Osteocyte (in vitro differentiated cells): ENCODE results near the gene PTPN14. TPM values are rescaled to one million over a fixed set of nuclear protein-coding genes. Genes with fewer than 3 reads are reported as not detected.
A peak's percentile ranks its signal among the peaks of the same experiment; 100 is the strongest.

Source experiments
- DNase-seq: peaks from one replicate; pipeline ENCODE4 v3.0.0; 2021; ENCODE audit warnings: mixed read lengths; ENCODE audit not compliant: unreplicated experiment; ENCODE audit errors: extremely low spot score
- H3K27ac Mint-ChIP-seq: one replicate; pipeline ENCODE4 v1.8.0; 2021; ENCODE audit warnings: mild to moderate bottlenecking, mixed read lengths; ENCODE audit not compliant: unreplicated experiment
- H3K27me3 Mint-ChIP-seq: one replicate; pipeline ENCODE4 v1.8.0; 2021; ENCODE audit warnings: mixed read lengths; ENCODE audit not compliant: unreplicated experiment
- H3K36me3 Mint-ChIP-seq: one replicate; pipeline ENCODE4 v1.8.0; 2021; ENCODE audit warnings: mixed read lengths; ENCODE audit not compliant: unreplicated experiment
- H3K4me1 Mint-ChIP-seq: one replicate; pipeline ENCODE4 v1.8.0; 2021; ENCODE audit warnings: mixed read lengths; ENCODE audit not compliant: unreplicated experiment
- H3K4me3 Mint-ChIP-seq: one replicate; pipeline ENCODE4 v1.8.0; 2021; ENCODE audit warnings: mild to moderate bottlenecking, moderate library complexity, mixed read lengths; ENCODE audit not compliant: unreplicated experiment
- H3K9me3 Mint-ChIP-seq: one replicate; pipeline ENCODE4 v1.8.0; 2021; ENCODE audit warnings: mixed read lengths; ENCODE audit not compliant: unreplicated experiment
- total RNA-seq: library from RNA; stranded (reverse); gene quantifications from 2 replicates; pipeline ENCODE4 v1.2.1, GENCODE V29; 2021
- TF ChIP-seq, protein P1 (sequence below): fragments of 200-600 bp; sonication (generic); IDR thresholded peaks from 2 replicates; pipeline ENCODE4 v1.5.0; 2021; ENCODE audit warnings: antibody characterized with exemption, mild to moderate bottlenecking, moderate library complexity

Gene PTPN14
- total RNA-seq, 1 donor from 2014 or later: 140 TPM

DNA sequence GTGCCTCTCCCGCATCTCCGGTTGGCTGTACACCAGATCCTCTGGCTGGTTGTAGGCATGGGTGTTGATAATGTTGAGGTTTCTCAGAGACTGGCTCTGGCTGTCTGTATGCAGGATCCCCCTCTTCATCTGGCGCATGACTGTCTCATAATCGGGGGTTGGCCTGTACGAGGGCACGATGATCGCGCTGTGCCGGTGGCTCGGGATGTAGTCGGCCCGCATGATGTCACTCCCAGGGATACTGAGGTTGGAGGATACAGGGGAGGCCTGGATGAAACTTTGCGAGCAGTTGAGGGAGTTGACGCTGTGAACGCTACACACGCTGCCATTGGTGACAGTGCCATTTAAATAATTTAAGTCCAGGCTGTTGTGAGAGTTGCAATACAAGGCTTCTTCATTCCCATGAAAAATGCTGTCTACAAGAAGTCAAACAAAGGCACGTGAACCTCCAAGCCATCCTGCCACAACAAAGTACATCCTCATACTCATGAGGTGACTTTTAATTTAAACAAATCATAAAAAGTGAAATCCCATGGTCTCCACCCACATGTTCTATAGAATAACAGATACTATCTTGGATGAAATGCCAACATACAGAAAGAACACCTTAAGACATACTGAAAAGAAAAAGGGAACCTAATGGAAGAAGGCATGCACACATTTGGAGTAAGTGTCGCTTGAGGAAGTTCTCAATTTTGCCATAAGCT is 166.9 kb downstream of the PTPN14 start:
- H3K4me1 Mint-ChIP-seq: peaks cover 38% of the 10 kb centered on the region
- H3K4me3 Mint-ChIP-seq: no peak overlapping the region
- H3K36me3 Mint-ChIP-seq: peaks cover 57% of the 10 kb centered on the region
- peak overlapping the region; percentile 39 for H3K27ac Mint-ChIP-seq
- H3K27me3 Mint-ChIP-seq: no peaks in the 10 kb centered on the region
- TF ChIP-seq, protein P1, sequence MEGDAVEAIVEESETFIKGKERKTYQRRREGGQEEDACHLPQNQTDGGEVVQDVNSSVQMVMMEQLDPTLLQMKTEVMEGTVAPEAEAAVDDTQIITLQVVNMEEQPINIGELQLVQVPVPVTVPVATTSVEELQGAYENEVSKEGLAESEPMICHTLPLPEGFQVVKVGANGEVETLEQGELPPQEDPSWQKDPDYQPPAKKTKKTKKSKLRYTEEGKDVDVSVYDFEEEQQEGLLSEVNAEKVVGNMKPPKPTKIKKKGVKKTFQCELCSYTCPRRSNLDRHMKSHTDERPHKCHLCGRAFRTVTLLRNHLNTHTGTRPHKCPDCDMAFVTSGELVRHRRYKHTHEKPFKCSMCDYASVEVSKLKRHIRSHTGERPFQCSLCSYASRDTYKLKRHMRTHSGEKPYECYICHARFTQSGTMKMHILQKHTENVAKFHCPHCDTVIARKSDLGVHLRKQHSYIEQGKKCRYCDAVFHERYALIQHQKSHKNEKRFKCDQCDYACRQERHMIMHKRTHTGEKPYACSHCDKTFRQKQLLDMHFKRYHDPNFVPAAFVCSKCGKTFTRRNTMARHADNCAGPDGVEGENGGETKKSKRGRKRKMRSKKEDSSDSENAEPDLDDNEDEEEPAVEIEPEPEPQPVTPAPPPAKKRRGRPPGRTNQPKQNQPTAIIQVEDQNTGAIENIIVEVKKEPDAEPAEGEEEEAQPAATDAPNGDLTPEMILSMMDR: no peak
- H3K9me3 Mint-ChIP-seq: no peaks in the 10 kb centered on the region
- no peak for DNase-seq

DNA sequence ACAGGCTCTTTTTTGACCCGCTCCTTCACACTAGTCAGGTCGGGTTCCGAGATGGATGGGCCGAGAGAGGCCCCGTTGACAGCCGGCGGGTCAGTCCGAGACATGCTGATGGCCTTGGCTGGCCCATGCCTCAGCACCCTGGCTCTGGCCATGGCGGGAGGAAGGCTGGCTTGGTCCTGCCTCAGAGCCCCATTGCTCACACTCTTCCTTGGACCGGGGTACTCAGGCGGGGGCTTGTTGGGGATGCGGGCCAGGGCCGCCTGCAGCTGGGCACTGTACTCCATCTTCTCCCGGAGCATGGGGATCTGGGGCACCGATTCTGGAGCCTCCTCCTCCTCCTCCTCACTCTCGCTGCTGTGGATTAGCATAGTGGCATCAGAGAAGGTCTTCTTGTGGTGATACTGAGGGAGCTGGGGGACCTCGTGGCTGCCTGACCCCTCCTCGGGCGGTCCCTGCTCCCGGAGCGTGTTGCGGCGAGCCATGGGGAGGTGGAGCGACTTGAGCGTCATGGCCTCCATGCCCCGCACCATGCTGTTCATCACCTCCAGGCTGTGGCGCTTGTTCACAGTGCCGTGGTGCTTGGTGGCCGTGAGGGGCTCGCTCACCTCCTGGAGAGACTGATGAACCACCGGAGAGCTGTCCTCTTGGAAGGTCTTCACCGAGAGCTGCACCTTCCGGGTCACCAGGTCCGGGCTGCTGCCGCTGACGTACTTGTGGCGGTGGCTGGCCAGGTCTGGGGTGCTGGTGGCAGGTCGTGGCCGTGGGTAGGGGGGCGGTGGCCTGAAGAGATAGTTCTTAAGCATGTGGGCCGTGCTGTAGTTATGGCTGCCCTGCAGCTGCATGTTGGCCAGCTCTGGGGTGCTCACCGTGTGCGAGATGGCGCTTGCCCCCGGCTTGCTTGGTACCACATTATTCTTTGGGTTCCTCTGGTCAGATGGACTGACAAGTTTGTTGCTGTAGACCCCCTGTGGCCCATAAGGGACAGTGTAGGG is 167.7 kb downstream of the PTPN14 start:
- H3K36me3 Mint-ChIP-seq: peaks cover 57% of the 10 kb centered on the region

DNA sequence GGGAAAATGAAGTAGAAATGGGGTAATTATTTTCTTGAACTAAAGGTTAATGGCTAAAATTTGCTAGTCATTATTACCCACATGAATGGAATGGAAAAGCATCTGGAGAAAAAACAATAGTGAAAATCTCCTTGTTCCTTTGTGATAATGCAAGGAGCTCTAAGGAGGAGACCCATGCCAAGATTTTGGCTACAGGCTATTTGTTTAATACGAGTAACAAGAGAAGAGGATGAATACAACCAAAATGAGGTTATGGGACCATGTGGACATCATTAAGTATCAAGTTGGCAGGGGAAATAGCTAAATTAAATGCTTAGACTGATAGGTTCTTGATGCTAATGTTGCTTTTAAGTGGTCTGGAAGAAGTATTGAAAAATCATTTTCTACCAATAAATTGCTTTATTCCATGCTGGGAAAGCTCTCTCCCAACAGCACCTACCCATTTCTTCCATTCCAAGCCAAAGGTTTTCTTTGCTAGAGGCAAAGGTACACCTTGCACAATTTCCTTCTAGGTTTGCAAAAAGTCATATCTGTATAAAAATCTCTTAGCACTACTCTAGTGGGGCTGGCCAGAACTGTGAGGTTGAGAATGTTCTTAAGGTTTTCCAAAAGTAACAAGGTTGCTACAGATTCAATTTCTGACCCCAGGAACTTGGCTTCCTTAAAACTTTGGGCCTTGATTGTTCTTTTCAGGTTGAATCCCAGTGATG is 170.3 kb downstream of the PTPN14 start:
- Mint-ChIP-seq H3K27ac (peak overlapping the region; percentile 29), H3K36me3 (peaks cover 58% of the 10 kb centered on the region), H3K4me1 (peaks cover 53% of the 10 kb centered on the region), H3K27me3 (no peaks in the 10 kb centered on the region), H3K9me3 (no peaks in the 10 kb centered on the region), H3K4me3 (no peak overlapping the region)
- no peak for DNase-seq
- TF ChIP-seq, protein P1: no peak

More for the DNA sequence above, 167.7 kb downstream of the PTPN14 start:
- H3K9me3 Mint-ChIP-seq: no peaks in the 10 kb centered on the region
- peaks cover 38% of the 10 kb centered on the region for H3K4me1 Mint-ChIP-seq
- no peak for DNase-seq
- no peak overlapping the region for H3K4me3 Mint-ChIP-seq
- TF ChIP-seq, protein P1: no peak
- no peaks in the 10 kb centered on the region for H3K27me3 Mint-ChIP-seq
- no peak overlapping the region for H3K27ac Mint-ChIP-seq

DNA sequence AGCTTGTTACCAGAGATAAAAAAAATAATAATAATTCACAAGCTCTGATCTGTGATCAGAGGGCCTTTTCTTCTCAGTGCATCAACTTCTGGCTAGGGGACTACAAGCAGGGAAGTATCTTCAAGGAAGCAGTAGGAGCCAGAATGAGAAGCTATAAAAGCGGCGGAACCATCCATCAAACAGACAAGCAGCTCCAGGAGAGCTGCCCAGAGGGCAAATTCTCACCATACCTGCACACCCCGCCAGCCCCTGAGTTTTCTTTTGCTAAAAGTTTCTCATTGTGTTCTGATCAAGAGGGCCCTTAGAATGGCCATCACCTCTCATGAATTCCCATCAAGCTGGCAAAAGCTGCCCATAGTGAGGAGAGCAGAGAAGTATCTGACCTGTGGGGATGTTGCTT is 171.0 kb downstream of the PTPN14 start:
- no peaks in the 10 kb centered on the region for H3K9me3 Mint-ChIP-seq
- H3K27me3 Mint-ChIP-seq: no peaks in the 10 kb centered on the region
- no peak overlapping the region for H3K4me3 Mint-ChIP-seq
- H3K27ac Mint-ChIP-seq: peak overlapping the region; percentile 29
- TF ChIP-seq, protein P1: no peak
- DNase-seq: no peak
- peaks cover 60% of the 10 kb centered on the region for H3K4me1 Mint-ChIP-seq
- H3K36me3 Mint-ChIP-seq: peaks cover 62% of the 10 kb centered on the region
